WTC11 (cell line): ENCODE results near the gene HAO2. TPM values are rescaled to one million over a fixed set of nuclear protein-coding genes. Genes with fewer than 3 reads are reported as not detected.

ENCODE experiments used
- ATAC-seq: fragments of 200-7000 bp; cut with Tn5 transposase; 2 replicates; pipeline ENCODE4 v1.10.0; 2021; ENCODE audit warnings: mild to moderate bottlenecking, moderate library complexity
- CTCF ChIA-PET: fragments of 300-600 bp; sonication (Branson Sonifier 250); formaldehyde crosslinking; loops from one replicate; lab custom pipeline; 2021; ENCODE audit warnings: antibody characterized with exemption; lab: Charles Lee
- POLR2A ChIA-PET: fragments of 350-600 bp; sonication (Branson Sonifier 250); formaldehyde crosslinking; loops from one replicate; lab custom pipeline; 2021; ENCODE audit warnings: antibody characterized with exemption; lab: Charles Lee
- DNase-seq: peaks from one replicate; pipeline ENCODE4 v3.0.0; 2021; ENCODE audit warnings: low spot score
- H3K27ac Mint-ChIP-seq: 2 replicates; pipeline ENCODE4 v1.8.0; 2021; ENCODE audit warnings: mixed read lengths
- H3K27me3 Mint-ChIP-seq: 2 replicates; pipeline ENCODE4 v1.8.0; 2021; ENCODE audit warnings: low read depth, mild to moderate bottlenecking, moderate library complexity, mixed read lengths
- H3K36me3 Mint-ChIP-seq: 2 replicates; pipeline ENCODE4 v1.8.0; 2021; ENCODE audit warnings: mixed read lengths
- H3K4me1 Mint-ChIP-seq: 2 replicates; pipeline ENCODE4 v1.8.0; 2022; ENCODE audit warnings: mixed read lengths
- H3K4me3 Mint-ChIP-seq: 2 replicates; pipeline ENCODE4 v1.8.0; 2021; ENCODE audit warnings: mild to moderate bottlenecking, moderate library complexity, mixed read lengths
- H3K9me3 Mint-ChIP-seq: 2 replicates; pipeline ENCODE4 v1.8.0; 2021; ENCODE audit warnings: mixed read lengths
- CBFB ChIP-seq: sonication (generic); formaldehyde crosslinking; IDR thresholded peaks from 2 replicates; pipeline ENCODE4 v1.8.1; 2022; ENCODE audit warnings: mild to moderate bottlenecking, low read depth, missing genetic modification reagents
- CREB1 ChIP-seq: sonication (generic); formaldehyde crosslinking; IDR thresholded peaks from 2 replicates; pipeline ENCODE4 v1.8.0; 2023; ENCODE audit warnings: mild to moderate bottlenecking, missing genetic modification reagents
- ELF4 ChIP-seq: sonication (generic); formaldehyde crosslinking; IDR thresholded peaks from 2 replicates; pipeline ENCODE4 v1.8.1; 2022; ENCODE audit warnings: low read depth, mild to moderate bottlenecking, moderate library complexity, missing genetic modification reagents
- HMGA2 ChIP-seq: fragments of 250-450 bp; sonication (Bioruptor Pico); IDR thresholded peaks from 2 replicates; pipeline ENCODE4 v1.4.0; 2021; ENCODE audit warnings: mild to moderate bottlenecking, moderate library complexity
- IRF2 ChIP-seq: sonication (generic); formaldehyde crosslinking; IDR thresholded peaks from 2 replicates; pipeline ENCODE4 v1.8.0; 2022; ENCODE audit warnings: low read depth, missing genetic modification reagents, borderline replicate concordance
- MXD4 ChIP-seq: fragments of 250-450 bp; sonication (Bioruptor Pico); IDR thresholded peaks from 2 replicates; pipeline ENCODE4 v1.8.0; 2021; ENCODE audit warnings: mild to moderate bottlenecking, moderate library complexity, borderline replicate concordance
- ZNF121 ChIP-seq: sonication (generic); formaldehyde crosslinking; IDR thresholded peaks from 2 replicates; pipeline ENCODE4 v1.8.0; 2023; ENCODE audit warnings: missing genetic modification reagents
- ZNF219 ChIP-seq: sonication (generic); formaldehyde crosslinking; IDR thresholded peaks from 2 replicates; pipeline ENCODE4 v1.8.0; 2023; ENCODE audit warnings: missing genetic modification reagents, mild to moderate bottlenecking, borderline replicate concordance
- ZNF232 ChIP-seq: sonication (generic); formaldehyde crosslinking; IDR thresholded peaks from 2 replicates; pipeline ENCODE4 v1.8.0; 2022; ENCODE audit warnings: mild to moderate bottlenecking, missing genetic modification reagents
- total RNA-seq: library from RNA; stranded (reverse); gene quantifications from 3 replicates; pipeline ENCODE4 v1.2.3, GENCODE V29; 2021
- TF ChIP-seq, protein P1 (sequence below): fragments of 250-450 bp; sonication (Bioruptor Pico); IDR thresholded peaks from 2 replicates; pipeline ENCODE4 v1.8.0; 2021; ENCODE audit warnings: mild to moderate bottlenecking
- TF ChIP-seq, protein P2 (sequence below): sonication (generic); formaldehyde crosslinking; IDR thresholded peaks from 2 replicates; pipeline ENCODE4 v1.8.1; 2022; ENCODE audit warnings: mild to moderate bottlenecking, moderate library complexity, missing genetic modification reagents
- TF ChIP-seq, protein P3 (sequence below): sonication (generic); formaldehyde crosslinking; IDR thresholded peaks from 2 replicates; pipeline ENCODE4 v1.8.1; 2023; ENCODE audit warnings: mild to moderate bottlenecking, missing genetic modification reagents, moderate library complexity
- TF ChIP-seq, protein P4 (sequence below): sonication (generic); formaldehyde crosslinking; IDR thresholded peaks from 2 replicates; pipeline ENCODE4 v1.8.0; 2023; ENCODE audit warnings: missing genetic modification reagents, mild to moderate bottlenecking, borderline replicate concordance
- TF ChIP-seq, protein P5 (sequence below): sonication (generic); formaldehyde crosslinking; IDR thresholded peaks from 2 replicates; pipeline ENCODE4 v1.8.1; 2023; ENCODE audit warnings: mild to moderate bottlenecking, missing genetic modification reagents, moderate library complexity
- TF ChIP-seq, protein P6 (sequence below): sonication (generic); formaldehyde crosslinking; IDR thresholded peaks from 2 replicates; pipeline ENCODE4 v1.8.1; 2023; ENCODE audit warnings: mild to moderate bottlenecking, missing genetic modification reagents
- TF ChIP-seq, protein P7 (sequence below): sonication (generic); formaldehyde crosslinking; IDR thresholded peaks from 2 replicates; pipeline ENCODE4 v1.8.0; 2022; ENCODE audit warnings: mild to moderate bottlenecking, missing genetic modification reagents
- TF ChIP-seq, protein P8 (sequence below): sonication (generic); formaldehyde crosslinking; IDR thresholded peaks from 2 replicates; pipeline ENCODE4 v1.8.1; 2022; ENCODE audit warnings: low read depth, mild to moderate bottlenecking, moderate library complexity, missing genetic modification reagents, borderline replicate concordance

The HAO2 gene
- total RNA-seq, 1 experiment from 2014 or later, result 1.0 TPM

DNA sequence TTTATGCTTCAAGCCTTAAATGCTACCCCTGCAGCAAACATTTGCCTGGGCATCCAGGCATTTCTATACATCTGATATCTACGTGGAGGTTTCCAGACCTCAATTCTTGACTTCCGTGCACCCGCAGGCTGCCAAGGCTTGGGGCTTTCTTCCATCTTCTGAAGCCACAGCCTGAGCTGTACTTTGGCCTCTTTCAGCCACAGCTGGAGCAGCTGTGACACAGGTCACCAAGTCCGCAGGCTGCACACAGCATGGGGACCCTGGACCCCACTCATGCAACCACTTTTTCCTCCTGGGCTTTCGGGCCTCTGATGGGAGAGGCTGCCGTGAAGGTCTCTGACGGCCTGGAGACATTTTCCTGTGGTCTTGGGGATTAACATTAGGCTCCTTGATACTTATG lies 5.4 kb upstream of the HAO2 start:
- ATAC-seq (no peak), DNase-seq (no peak)
- H3K4me3 Mint-ChIP-seq, result no peak overlapping the region
- TF ChIP-seq, protein P1, sequence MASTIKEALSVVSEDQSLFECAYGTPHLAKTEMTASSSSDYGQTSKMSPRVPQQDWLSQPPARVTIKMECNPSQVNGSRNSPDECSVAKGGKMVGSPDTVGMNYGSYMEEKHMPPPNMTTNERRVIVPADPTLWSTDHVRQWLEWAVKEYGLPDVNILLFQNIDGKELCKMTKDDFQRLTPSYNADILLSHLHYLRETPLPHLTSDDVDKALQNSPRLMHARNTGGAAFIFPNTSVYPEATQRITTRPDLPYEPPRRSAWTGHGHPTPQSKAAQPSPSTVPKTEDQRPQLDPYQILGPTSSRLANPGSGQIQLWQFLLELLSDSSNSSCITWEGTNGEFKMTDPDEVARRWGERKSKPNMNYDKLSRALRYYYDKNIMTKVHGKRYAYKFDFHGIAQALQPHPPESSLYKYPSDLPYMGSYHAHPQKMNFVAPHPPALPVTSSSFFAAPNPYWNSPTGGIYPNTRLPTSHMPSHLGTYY (CRISPR knock-in tag), result no peak
- TF ChIP-seq, protein P2, sequence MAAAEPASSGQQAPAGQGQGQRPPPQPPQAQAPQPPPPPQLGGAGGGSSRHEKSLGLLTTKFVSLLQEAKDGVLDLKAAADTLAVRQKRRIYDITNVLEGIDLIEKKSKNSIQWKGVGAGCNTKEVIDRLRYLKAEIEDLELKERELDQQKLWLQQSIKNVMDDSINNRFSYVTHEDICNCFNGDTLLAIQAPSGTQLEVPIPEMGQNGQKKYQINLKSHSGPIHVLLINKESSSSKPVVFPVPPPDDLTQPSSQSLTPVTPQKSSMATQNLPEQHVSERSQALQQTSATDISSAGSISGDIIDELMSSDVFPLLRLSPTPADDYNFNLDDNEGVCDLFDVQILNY, result no peak
- TF ChIP-seq, protein P3, sequence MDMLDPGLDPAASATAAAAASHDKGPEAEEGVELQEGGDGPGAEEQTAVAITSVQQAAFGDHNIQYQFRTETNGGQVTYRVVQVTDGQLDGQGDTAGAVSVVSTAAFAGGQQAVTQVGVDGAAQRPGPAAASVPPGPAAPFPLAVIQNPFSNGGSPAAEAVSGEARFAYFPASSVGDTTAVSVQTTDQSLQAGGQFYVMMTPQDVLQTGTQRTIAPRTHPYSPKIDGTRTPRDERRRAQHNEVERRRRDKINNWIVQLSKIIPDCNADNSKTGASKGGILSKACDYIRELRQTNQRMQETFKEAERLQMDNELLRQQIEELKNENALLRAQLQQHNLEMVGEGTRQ (CRISPR knock-in tag), result no peak
- TF ChIP-seq CBFB, result no peak
- TF ChIP-seq HMGA2 (CRISPR knock-in tag), result no peak
- TF ChIP-seq, protein P4, sequence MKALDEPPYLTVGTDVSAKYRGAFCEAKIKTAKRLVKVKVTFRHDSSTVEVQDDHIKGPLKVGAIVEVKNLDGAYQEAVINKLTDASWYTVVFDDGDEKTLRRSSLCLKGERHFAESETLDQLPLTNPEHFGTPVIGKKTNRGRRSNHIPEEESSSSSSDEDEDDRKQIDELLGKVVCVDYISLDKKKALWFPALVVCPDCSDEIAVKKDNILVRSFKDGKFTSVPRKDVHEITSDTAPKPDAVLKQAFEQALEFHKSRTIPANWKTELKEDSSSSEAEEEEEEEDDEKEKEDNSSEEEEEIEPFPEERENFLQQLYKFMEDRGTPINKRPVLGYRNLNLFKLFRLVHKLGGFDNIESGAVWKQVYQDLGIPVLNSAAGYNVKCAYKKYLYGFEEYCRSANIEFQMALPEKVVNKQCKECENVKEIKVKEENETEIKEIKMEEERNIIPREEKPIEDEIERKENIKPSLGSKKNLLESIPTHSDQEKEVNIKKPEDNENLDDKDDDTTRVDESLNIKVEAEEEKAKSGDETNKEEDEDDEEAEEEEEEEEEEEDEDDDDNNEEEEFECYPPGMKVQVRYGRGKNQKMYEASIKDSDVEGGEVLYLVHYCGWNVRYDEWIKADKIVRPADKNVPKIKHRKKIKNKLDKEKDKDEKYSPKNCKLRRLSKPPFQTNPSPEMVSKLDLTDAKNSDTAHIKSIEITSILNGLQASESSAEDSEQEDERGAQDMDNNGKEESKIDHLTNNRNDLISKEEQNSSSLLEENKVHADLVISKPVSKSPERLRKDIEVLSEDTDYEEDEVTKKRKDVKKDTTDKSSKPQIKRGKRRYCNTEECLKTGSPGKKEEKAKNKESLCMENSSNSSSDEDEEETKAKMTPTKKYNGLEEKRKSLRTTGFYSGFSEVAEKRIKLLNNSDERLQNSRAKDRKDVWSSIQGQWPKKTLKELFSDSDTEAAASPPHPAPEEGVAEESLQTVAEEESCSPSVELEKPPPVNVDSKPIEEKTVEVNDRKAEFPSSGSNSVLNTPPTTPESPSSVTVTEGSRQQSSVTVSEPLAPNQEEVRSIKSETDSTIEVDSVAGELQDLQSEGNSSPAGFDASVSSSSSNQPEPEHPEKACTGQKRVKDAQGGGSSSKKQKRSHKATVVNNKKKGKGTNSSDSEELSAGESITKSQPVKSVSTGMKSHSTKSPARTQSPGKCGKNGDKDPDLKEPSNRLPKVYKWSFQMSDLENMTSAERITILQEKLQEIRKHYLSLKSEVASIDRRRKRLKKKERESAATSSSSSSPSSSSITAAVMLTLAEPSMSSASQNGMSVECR, result no peak
- TF ChIP-seq, protein P5, sequence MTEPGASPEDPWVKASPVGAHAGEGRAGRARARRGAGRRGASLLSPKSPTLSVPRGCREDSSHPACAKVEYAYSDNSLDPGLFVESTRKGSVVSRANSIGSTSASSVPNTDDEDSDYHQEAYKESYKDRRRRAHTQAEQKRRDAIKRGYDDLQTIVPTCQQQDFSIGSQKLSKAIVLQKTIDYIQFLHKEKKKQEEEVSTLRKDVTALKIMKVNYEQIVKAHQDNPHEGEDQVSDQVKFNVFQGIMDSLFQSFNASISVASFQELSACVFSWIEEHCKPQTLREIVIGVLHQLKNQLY (CRISPR knock-in tag), result no peak
- TF ChIP-seq MXD4 (CRISPR knock-in tag), result no peak
- no peak for TF ChIP-seq ZNF232
- no peak for TF ChIP-seq ZNF219
- TF ChIP-seq, protein P6, sequence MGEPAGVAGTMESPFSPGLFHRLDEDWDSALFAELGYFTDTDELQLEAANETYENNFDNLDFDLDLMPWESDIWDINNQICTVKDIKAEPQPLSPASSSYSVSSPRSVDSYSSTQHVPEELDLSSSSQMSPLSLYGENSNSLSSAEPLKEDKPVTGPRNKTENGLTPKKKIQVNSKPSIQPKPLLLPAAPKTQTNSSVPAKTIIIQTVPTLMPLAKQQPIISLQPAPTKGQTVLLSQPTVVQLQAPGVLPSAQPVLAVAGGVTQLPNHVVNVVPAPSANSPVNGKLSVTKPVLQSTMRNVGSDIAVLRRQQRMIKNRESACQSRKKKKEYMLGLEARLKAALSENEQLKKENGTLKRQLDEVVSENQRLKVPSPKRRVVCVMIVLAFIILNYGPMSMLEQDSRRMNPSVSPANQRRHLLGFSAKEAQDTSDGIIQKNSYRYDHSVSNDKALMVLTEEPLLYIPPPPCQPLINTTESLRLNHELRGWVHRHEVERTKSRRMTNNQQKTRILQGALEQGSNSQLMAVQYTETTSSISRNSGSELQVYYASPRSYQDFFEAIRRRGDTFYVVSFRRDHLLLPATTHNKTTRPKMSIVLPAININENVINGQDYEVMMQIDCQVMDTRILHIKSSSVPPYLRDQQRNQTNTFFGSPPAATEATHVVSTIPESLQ (CRISPR knock-in tag), result no peak
- TF ChIP-seq, protein P7, sequence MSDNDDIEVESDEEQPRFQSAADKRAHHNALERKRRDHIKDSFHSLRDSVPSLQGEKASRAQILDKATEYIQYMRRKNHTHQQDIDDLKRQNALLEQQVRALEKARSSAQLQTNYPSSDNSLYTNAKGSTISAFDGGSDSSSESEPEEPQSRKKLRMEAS (CRISPR knock-in tag), result no peak
- TF ChIP-seq CREB1, result no peak
- TF ChIP-seq ELF4 (CRISPR knock-in tag), result no peak
- TF ChIP-seq IRF2, result no peak
- TF ChIP-seq ZNF121 (CRISPR knock-in tag), result no peak
- TF ChIP-seq, protein P8, sequence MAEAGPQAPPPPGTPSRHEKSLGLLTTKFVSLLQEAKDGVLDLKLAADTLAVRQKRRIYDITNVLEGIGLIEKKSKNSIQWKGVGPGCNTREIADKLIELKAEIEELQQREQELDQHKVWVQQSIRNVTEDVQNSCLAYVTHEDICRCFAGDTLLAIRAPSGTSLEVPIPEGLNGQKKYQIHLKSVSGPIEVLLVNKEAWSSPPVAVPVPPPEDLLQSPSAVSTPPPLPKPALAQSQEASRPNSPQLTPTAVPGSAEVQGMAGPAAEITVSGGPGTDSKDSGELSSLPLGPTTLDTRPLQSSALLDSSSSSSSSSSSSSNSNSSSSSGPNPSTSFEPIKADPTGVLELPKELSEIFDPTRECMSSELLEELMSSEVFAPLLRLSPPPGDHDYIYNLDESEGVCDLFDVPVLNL, result no peak
- no peaks in the 10 kb centered on the region for H3K36me3 Mint-ChIP-seq
- H3K9me3 Mint-ChIP-seq, result no peaks in the 10 kb centered on the region
- CTCF ChIA-PET, result interaction anchor here (0.8 to 1.6 kb wide), 2 partner anchors 46 to 88 kb away, joined by 4 to 5 read pairs; no protein-coding TSS in a partner anchor
- H3K27ac Mint-ChIP-seq, result no peak overlapping the region
- POLR2A ChIA-PET, result no interaction called here
- H3K27me3 Mint-ChIP-seq, result peaks cover 17% of the 10 kb centered on the region
- peaks cover 36% of the 10 kb centered on the region for H3K4me1 Mint-ChIP-seq
